Stimulated activated CD8-positive, alpha-beta memory T cell treated with anti-CD3 and anti-CD28 coated beads, Interleukin-12 subunit alpha, Interleukin-12 subunit beta, amount 100 ng/mL, for 4 hours (primary cell): ENCODE results near the gene CAMK1D.
A peak's percentile ranks its signal among the peaks of the same experiment; 100 is the strongest.
"Not testable (repeated sequence)": the region's sequence is repeated elsewhere in the genome, so short reads cannot be mapped to it uniquely, and the experiment has no call there.

Experiments
- DNase-seq: peaks from one replicate; pipeline ENCODE4 v3.0.0-alpha.2; 2020; ENCODE audit warnings: low read depth

CAMK1D gene

GRCh38 chr10:12431151-12432101 lies 82.1 kb downstream of the CAMK1D start:
- no peak for DNase-seq

GRCh38 chr10:12432402-12433189 lies 83.2 kb downstream of the CAMK1D start:
- no peak for DNase-seq

- DNase-seq, result no peak
Measured at GRCh38 chr10:12434277-12434676, 84.9 kb downstream of the CAMK1D start.

- not testable (repeated sequence) for DNase-seq
Measured at GRCh38 chr10:12434677-12435076, 85.3 kb downstream of the CAMK1D start.

GRCh38 chr10:12435348-12435747 lies 86.0 kb downstream of the CAMK1D start:
- no peak for DNase-seq

GRCh38 chr10:12438919-12439692 lies 89.8 kb downstream of the CAMK1D start:
- no peak for DNase-seq

- not testable (repeated sequence) for DNase-seq
Measured at GRCh38 chr10:12439767-12440166, 90.4 kb downstream of the CAMK1D start.

GRCh38 chr10:12443026-12443425 lies 93.7 kb downstream of the CAMK1D start:
- no peak for DNase-seq

- no peak for DNase-seq
Measured at GRCh38 chr10:12444981-12445700, 95.8 kb downstream of the CAMK1D start.

- no peak for DNase-seq
Measured at GRCh38 chr10:12445701-12446334, 96.5 kb downstream of the CAMK1D start.

- DNase-seq, result no peak
Measured at GRCh38 chr10:12448340-12448728, 99.0 kb downstream of the CAMK1D start.

- DNase-seq, result peak; percentile 47
Measured at GRCh38 chr10:12448729-12449391, 99.5 kb downstream of the CAMK1D start.

GRCh38 chr10:12455318-12455717 lies 106.0 kb downstream of the CAMK1D start:
- DNase-seq, result no peak

GRCh38 chr10:12455766-12456165 lies 106.4 kb downstream of the CAMK1D start:
- DNase-seq, result no peak

- no peak for DNase-seq
Measured at GRCh38 chr10:12459340-12459739, 110.0 kb downstream of the CAMK1D start.

GRCh38 chr10:12459762-12460161 lies 110.4 kb downstream of the CAMK1D start:
- no peak for DNase-seq

- no peak for DNase-seq
Measured at GRCh38 chr10:12463459-12463838, 114.1 kb downstream of the CAMK1D start.

GRCh38 chr10:12465385-12466136 lies 116.2 kb downstream of the CAMK1D start:
- no peak for DNase-seq

- DNase-seq, result no peak
Measured at GRCh38 chr10:12466704-12467305, 117.5 kb downstream of the CAMK1D start.
